Breast epithelium (tissue), 4 donors: ENCODE results near the gene RIOK2. TPM values are rescaled to one million over a fixed set of nuclear protein-coding genes. Genes with fewer than 3 reads are reported as not detected.

Experiments used
- DNase-seq, 2 donors: peaks; one replicate each; pipeline ENCODE4 v3.0.0-alpha.2; 2019; ENCODE audit warnings: low spot score in 2 of 2
- H3K27ac ChIP-seq, 2 donors: fragments of 200-600 bp; sonication (generic) in 1 of 2; one replicate each; pipeline ENCODE4 v1.5.1; 2016 to 2019; ENCODE audit warnings: mild to moderate bottlenecking in 1 of 2
- H3K27me3 ChIP-seq, 2 donors: fragments of 200-600 bp; sonication (generic) in 1 of 2; one replicate each; pipeline versions ENCODE4 v1.5.1 to v1.6.0; 2017 to 2019; ENCODE audit warnings: control low read depth in 1 of 2, mild to moderate bottlenecking in 1 of 2
- H3K36me3 ChIP-seq: fragments of 200-600 bp; one replicate; pipeline ENCODE4 v1.5.1; 2019
- H3K4me1 ChIP-seq, 2 donors: fragments of 200-600 bp; sonication (generic); one replicate each; pipeline ENCODE4 v1.5.1; 2016 to 2019; ENCODE audit warnings: control low read depth in 1 of 2
- H3K4me3 ChIP-seq, 3 donors: fragments of 200-600 bp; sonication (generic); 1 replicate in 2 of 3; 2 replicates in 1 of 3; pipeline ENCODE4 v1.5.1; 2016 to 2019; ENCODE audit warnings: mild to moderate bottlenecking in 3 of 3, moderate library complexity in 2 of 3
- H3K9me3 ChIP-seq, 2 donors: fragments of 200-600 bp; sonication (generic) in 1 of 2; one replicate each; pipeline ENCODE4 v1.5.1; 2016 to 2019; ENCODE audit warnings: control low read depth in 1 of 2
- POLR2A ChIP-seq: fragments of 450-650 bp; IDR thresholded peaks from one replicate; pipeline ENCODE4 v1.6.1; 2016; ENCODE audit warnings: antibody characterized with exemption, mild to moderate bottlenecking, moderate library complexity
- POLR2AphosphoS5 ChIP-seq, 3 donors: sonication (generic); formaldehyde crosslinking; IDR thresholded peaks; one replicate each; pipeline ENCODE4 v1.6.1; 2017; ENCODE audit warnings: antibody characterized with exemption in 3 of 3
- intact Hi-C: fragments of 100-400 bp; cut with DNase I; formaldehyde crosslinking; loops from one replicate; pipeline ENCODE4 v1.15.1; 2023; ENCODE audit warnings: low total_unique reads
- total RNA-seq, 3 donors: library from RNA; depleted of rRNA; stranded (reverse); fragments of >200 nt; gene quantifications; one replicate each; pipeline ENCODE4 v1.1.0, GENCODE V29; 2016
- TF ChIP-seq, protein P1 (sequence below), 3 donors: fragments of 450-650 bp; IDR thresholded peaks; one replicate each; pipeline ENCODE4 v1.5.1; 2016 to 2017; ENCODE audit warnings: antibody characterized with exemption in 3 of 3, mild to moderate bottlenecking in 3 of 3, moderate library complexity in 3 of 3

The RIOK2 gene
- total RNA-seq, 3 donors from 2014 or later: 23.7 to 28.5 (median 28.2) TPM

DNA sequence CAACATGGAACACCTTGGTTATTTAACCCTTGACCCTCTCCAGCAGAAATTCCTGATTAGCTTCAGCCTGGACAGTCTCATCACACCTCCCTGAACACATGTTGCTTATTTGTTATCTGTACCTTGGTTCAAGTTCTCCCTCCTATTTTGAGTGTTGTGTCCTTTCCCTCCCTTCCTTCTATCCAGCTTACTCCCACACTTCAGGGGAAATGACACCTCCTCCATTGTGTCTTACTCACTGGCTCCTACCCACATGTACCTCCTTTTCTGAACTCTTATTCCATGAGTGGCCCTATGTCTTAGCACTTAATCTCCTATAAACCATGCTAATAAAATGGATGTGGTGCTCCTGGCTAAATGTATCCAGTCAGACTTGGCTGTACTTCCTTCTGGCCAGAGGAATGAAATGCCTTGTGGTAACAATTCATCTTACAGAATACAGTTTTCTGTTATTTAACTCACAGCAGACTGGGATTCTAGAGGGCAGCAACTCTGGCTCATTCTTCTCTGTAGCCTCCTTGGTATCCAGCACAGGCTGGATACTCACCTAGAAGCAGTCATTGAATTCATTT, 51.8 kb downstream of the RIOK2 start:
- no peaks in the 10 kb centered on the region for H3K27me3 ChIP-seq
- H3K9me3 ChIP-seq: no peaks in the 10 kb centered on the region
- DNase-seq: no peak
- H3K4me3 ChIP-seq: no peak overlapping the region
- H3K36me3 ChIP-seq: no peaks in the 10 kb centered on the region
- intact Hi-C loops: no loop called here
- no peak overlapping the region for H3K27ac ChIP-seq
- H3K4me1 ChIP-seq: no peaks in the 10 kb centered on the region
- TF ChIP-seq, protein P1, sequence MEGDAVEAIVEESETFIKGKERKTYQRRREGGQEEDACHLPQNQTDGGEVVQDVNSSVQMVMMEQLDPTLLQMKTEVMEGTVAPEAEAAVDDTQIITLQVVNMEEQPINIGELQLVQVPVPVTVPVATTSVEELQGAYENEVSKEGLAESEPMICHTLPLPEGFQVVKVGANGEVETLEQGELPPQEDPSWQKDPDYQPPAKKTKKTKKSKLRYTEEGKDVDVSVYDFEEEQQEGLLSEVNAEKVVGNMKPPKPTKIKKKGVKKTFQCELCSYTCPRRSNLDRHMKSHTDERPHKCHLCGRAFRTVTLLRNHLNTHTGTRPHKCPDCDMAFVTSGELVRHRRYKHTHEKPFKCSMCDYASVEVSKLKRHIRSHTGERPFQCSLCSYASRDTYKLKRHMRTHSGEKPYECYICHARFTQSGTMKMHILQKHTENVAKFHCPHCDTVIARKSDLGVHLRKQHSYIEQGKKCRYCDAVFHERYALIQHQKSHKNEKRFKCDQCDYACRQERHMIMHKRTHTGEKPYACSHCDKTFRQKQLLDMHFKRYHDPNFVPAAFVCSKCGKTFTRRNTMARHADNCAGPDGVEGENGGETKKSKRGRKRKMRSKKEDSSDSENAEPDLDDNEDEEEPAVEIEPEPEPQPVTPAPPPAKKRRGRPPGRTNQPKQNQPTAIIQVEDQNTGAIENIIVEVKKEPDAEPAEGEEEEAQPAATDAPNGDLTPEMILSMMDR (IDR thresholded peaks at IDR 0.05): no peak
- TF ChIP-seq POLR2AphosphoS5 (IDR thresholded peaks at IDR 0.05) (no peak), POLR2A (no peak)

DNA sequence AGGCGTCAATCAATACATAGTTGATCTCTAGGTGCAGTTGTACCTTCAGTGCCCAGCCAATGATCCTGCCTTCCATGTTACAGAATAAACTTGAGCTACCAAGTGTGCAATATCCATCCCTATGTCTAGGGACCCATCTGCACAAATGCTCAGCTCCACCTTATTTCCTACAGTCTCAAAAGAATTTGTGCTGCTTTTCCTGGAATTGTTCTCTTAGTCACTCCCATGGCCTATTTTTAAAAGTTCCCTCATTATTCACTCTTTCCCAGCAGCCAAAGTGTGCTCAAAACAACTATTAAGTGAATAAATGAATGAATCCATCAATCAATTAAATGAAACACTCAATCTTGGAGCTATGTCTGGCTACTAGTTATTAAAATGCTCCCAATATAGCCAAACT, 55.3 kb downstream of the RIOK2 start:
- intact Hi-C loops: no loop called here
- no peaks in the 10 kb centered on the region for H3K9me3 ChIP-seq
- TF ChIP-seq, protein P1 (IDR thresholded peaks at IDR 0.05): no peak
- TF ChIP-seq POLR2AphosphoS5 (IDR thresholded peaks at IDR 0.05): no peak
- no peak for TF ChIP-seq POLR2A
- DNase-seq: no peak
- no peak overlapping the region for H3K27ac ChIP-seq
- no peaks in the 10 kb centered on the region for H3K36me3 ChIP-seq
- no peaks in the 10 kb centered on the region for H3K27me3 ChIP-seq
- H3K4me1 ChIP-seq: no peaks in the 10 kb centered on the region
- H3K4me3 ChIP-seq: no peak overlapping the region

DNA sequence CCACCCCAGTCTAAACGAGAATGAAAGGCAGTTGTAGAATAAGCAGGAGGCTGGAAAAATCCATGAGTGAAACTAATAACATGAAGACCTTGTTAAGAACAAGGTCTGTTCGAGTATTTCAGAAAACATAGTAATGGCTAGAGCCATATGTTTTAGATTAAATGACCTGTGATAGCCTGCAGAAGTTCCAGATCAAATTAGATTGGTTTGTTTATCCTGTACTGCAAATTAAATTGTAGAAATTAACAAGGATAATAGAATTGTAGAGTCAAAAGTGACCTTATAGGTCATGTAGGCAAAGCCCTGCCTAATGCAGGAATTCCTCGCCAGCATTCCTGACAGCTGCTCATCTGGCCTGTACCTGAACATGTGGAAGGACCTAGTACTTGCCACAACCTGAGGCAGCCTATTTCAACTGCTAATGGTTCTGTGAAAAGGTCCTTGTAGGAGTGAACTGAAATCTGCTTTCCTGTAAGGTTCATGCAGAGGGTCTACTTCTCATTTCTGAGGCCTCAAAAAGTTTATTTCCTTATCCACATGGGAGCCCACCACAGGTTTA, 57.8 kb downstream of the RIOK2 start:
- Histone ChIP-seq H3K4me3 (no peak overlapping the region), H3K27ac (no peak overlapping the region), H3K36me3 (no peaks in the 10 kb centered on the region), H3K4me1 (no peaks in the 10 kb centered on the region), H3K27me3 (no peaks in the 10 kb centered on the region), H3K9me3 (no peaks in the 10 kb centered on the region)
- TF ChIP-seq POLR2AphosphoS5 (IDR thresholded peaks at IDR 0.05) (no peak), POLR2A (no peak)
- TF ChIP-seq, protein P1 (IDR thresholded peaks at IDR 0.05): no peak
- no peak for DNase-seq
- intact Hi-C loops: no loop called here

DNA sequence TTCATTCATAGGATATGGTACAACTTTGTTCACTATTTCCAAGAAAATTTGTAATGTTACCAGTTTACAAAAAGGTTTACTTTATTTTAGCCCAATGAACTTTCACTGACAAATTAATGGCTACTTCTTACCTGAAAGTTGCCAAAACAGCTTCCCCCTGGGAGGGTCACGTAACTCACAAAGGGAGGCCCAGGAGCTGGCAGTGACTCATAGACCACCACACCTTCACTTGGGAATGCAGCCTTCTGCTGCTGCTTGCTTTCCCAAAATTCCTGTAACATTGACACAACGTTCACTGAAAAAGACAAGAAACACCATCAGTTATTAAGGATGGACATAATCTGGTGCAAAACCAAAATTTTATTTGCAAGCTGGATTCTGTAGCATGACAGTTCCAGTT, 58.7 kb downstream of the RIOK2 start:
- Histone ChIP-seq H3K9me3 (no peaks in the 10 kb centered on the region), H3K27ac (no peak overlapping the region), H3K27me3 (no peaks in the 10 kb centered on the region), H3K4me3 (no peak overlapping the region), H3K4me1 (no peaks in the 10 kb centered on the region), H3K36me3 (no peaks in the 10 kb centered on the region)
- intact Hi-C loops: no loop called here
- TF ChIP-seq, protein P1 (IDR thresholded peaks at IDR 0.05): no peak
- TF ChIP-seq POLR2AphosphoS5 (IDR thresholded peaks at IDR 0.05) (no peak), POLR2A (no peak)
- no peak for DNase-seq

DNA sequence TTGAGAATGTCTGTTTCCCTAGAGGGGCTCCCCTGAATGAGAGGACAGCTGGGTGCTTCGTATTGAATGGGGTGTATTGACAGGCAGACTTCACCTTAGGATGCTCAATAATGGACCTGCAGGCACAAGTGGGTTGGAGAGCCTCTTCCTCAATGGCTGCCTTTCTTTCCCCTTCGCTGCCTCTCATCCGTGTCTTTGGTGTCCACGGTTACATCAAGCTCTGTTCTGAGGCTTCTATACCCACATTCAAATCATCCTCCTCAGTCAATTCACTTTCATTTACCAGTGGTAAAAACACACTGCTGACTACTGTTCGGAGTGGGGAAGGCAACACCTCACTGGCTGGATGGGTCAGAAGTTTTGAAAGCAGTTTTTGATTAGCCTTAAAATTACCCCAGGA, 61.2 kb downstream of the RIOK2 start:
- Histone ChIP-seq H3K27me3 (no peaks in the 10 kb centered on the region), H3K4me1 (no peaks in the 10 kb centered on the region), H3K9me3 (no peaks in the 10 kb centered on the region), H3K4me3 (no peak overlapping the region), H3K36me3 (no peaks in the 10 kb centered on the region), H3K27ac (no peak overlapping the region)
- TF ChIP-seq POLR2A: no peak
- TF ChIP-seq, protein P1 (IDR thresholded peaks at IDR 0.05): no peak
- TF ChIP-seq POLR2AphosphoS5 (IDR thresholded peaks at IDR 0.05): no peak
- DNase-seq: no peak
- intact Hi-C loops: no loop called here
